ENCODE measurements around the gene WDR73.
A peak's percentile ranks its signal among the peaks of the same experiment; 100 is the strongest.
"Not testable (repeated sequence)": the region's sequence is repeated elsewhere in the genome, so short reads cannot be mapped to it uniquely, and the experiment has no call there.

Gene WDR73

GRCh38 chr15:84657748-84658079 is 3.6 kb upstream of the WDR73 start:
- no peak for DNase-seq

GRCh38 chr15:84656972-84657371 is 2.9 kb upstream of the WDR73 start:
- no peak for DNase-seq

GRCh38 chr15:84654689-84655453 is 788 bp upstream of the WDR73 start:
- peak; percentile 79 for DNase-seq

- no peak for DNase-seq
Measured at GRCh38 chr15:84653584-84653909, 536 bp downstream of the WDR73 start.

DNA sequence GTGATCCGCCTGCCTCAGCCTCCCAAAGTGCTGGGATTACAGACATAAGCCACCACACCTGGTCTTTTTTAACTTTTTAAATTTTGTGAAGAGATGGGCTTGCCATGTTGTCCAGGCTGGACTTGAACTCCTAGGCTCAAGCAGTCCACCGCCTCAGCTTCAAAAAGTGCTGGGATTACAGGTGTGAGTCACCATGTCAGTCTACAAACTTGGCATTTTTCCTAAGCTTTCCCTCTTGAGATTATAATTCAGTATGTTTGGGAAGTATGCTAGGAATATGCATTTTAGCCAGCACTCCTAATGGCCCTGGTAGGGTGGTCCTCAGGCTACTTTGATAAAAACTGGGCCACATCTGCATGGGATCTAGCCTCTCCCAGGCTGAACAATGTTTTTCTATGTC is 4.4 kb downstream of the WDR73 start:
- no peak for DNase-seq

DNA sequence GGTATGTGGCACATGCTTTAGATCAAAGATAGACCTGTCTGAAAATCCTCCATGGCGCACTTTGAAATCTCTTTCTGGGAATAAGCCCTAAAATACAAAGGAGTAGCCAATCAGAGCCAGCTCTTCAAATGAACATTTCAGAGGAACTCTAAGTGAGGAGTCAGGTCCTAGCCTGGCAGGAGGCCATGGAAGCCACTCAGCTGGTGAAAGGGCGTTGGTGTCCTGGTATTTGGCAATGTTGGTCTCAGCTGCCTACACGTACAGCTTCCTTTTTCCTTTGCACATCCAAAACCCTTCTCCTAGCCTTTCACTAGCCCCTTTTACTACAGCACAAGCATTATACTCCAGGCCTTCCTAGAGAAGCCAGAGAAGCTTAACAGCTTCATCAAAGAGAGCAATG is 5.5 kb downstream of the WDR73 start:
- DNase-seq = no peak

- DNase-seq = no peak
Measured at GRCh38 chr15:84647726-84648125, 6.4 kb downstream of the WDR73 start.

DNA sequence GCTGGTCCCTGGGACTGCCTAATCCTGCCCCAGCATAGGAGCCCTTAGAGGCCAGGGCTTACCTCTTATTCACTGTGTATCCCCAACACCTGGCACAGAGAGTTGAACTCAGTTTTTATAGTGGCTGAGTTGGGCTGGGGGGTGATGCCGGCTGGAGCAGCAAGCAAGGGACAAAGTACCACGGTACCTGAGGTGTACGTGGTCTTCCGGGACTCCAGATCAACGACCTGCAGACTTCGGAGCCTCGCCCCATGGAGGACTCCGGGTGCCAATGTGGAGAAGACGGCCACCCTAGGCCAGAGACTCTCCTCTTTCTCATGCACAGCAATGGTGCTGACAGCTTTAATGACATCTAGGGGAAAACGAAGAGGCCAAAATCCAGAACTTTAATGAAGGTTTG is 8.1 kb downstream of the WDR73 start:
- DNase-seq = no peak

DNA sequence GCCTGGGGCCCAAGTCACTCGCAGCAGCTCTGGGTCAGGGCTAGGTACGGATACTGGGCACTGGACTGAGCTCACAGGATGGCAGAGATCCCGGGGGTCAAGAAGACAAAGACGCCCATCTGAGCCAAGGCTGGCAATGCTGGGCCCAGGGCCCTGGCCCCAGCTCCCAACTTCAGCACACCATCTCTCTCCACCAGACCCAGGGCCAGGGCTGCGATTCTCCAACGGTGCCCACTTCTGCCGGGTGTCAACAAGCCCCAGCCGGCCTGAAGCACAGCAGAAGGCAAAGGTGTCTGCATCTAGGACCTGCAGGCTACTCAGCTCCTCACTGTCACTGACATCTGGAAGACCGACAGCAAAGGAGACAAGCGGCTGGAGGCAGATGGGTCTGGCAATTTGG is 8.6 kb downstream of the WDR73 start:
- no peak for DNase-seq

DNA sequence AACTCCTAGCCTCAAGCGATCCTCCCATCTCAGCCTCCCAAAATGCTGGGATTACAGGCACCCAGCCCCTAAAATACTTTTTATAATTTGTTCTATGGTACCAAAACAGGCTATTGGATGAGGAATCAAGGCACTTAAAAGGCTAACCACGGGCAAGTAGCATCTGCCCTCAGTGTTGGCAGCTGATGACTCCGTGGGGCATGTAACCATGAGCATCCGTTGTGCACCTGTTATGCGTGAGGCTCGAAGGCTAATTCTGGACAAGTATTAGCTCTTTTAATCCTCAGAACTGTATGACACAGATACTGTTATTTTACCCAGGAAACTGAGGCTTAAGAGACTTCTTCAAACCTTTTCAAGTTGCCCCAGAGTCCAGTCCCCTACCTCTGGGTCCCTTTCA is 10.2 kb downstream of the WDR73 start:
- no peak for DNase-seq

GRCh38 chr15:84642640-84643039 is 11.4 kb downstream of the WDR73 start:
- not testable (repeated sequence) for DNase-seq

DNA sequence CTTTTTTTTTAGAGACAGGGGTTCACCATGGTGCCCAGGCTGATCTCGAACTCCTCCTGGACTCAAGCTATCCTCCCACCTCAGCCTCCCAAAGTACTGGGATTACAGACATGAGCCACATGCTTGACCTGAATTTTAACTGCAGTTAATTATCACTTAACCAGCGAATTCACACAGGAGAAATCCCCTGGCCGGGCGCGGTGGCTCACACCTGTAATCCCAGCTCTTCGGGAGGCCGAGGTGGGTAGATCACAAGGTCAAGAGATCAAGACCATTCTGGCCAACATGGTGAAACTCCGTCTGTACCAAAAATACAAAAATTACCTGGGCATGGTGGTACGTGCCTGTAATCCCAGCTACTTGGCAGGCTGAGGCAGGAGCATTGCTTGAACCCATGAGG is 12.2 kb downstream of the WDR73 start:
- DNase-seq = not testable (repeated sequence)

DNA sequence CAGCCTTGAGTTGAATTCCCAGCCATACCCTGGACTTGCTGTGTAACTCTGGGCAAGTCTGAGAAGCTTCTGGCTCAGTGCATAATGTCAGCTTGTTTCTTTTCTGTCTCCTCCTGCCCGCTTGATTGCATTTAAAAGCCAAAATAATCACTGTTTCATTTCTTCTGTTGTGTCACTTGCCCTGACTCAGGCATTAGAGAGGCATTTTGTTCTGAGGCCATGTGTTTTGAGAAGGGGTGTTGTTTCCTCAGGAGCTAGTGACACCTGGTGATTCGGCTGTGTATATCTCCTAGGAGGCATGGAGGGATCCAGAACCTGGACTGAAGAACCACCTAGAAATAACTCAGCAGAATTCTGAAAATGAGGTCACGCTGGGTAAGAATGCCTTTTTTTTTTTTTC is 16.0 kb downstream of the WDR73 start:
- DNase-seq = no peak

GRCh38 chr15:84634228-84634837 is 19.8 kb downstream of the WDR73 start:
- no peak for DNase-seq

DNA sequence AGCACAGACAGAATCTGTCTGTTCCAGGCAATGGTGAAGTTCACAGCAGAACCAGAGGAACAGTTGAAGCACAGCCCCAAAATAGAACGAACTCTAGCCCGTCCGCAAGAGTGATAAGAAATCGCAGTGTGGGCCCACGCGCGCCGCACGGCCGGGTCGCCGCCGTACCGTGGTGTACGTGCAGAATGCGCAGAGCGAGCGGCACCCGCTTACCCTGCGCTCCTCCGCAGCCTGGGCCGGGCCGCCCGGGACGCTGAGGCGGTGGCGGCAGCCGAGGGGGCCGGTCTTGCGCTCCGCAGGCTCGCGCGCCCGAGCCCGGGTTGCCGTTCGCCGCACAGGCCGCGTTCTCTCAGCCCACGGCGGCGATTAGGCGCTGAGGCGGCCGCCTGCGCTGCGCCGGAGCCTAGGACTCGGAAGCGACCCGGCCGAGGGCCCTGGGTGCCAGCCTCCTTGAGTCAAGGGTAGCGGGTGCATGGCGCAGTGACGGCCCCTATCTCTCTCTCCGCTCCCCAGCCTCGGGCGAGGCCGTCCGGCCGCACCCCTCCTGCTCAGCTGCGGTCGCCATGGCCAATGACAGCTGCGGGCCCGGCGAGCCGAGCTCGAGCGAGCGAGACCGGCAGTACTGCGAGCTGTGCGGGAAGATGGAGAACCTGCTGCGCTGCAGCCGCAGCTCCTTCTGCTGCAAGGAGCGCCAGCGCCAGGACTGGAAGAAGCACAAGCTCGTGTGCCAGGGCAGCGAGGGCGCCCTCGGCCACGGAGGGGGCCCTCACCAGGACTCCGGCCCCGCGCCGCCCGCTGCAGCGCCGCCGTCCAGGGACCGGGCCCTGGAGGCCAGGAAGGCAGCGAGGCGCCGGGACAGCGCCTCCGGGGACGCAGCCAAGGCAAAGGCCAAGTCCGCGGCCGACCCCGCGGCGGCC is 20.5 kb downstream of the WDR73 start:
- peak; percentile 70 for DNase-seq

DNA sequence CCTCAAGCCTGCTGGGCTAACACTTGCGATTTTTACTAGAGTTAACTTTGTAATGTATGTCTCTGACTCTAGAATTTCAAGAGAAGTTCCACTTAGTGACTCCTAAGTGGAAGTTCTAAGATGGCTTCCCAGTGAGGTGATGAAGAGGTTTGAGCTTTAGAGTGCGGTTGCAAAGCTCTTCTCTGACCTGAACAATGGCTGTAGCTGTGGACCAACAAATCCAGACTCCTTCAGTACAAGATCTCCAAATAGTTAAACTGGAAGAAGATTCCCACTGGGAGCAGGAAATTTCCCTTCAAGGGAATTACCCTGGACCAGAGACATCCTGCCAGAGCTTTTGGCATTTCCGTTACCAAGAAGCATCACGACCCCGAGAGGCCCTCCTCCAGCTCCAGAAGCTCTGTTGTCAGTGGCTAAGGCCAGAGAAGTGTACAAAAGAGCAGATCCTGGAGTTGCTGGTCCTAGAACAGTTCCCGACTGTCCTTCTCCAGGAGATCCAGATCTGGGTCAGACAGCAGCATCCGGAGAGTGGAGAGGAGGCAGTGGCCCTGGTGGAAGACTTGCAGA is 22.3 kb downstream of the WDR73 start:
- no peak for DNase-seq

- DNase-seq = no peak
Measured at GRCh38 chr15:84629033-84629432, 25.1 kb downstream of the WDR73 start.

DNA sequence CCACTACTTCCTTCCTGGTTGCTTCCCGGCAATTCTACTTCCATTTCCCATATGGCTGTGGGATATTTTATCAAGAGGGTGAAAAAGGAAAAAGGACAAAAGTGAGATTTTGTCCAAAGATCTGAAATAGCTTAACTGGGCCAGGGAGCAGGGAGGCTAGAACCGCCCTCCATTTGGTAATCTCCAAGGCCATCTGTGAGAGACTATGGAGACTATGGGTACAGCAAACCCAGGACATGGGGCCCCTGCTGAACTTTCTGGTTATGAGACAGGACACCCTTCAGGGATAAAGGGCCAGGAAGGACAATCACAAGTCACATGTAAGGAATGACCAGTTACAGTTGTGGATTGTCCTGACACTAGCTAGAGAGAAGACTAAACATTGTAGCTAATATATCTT is 29.0 kb downstream of the WDR73 start:
- DNase-seq = no peak

DNA sequence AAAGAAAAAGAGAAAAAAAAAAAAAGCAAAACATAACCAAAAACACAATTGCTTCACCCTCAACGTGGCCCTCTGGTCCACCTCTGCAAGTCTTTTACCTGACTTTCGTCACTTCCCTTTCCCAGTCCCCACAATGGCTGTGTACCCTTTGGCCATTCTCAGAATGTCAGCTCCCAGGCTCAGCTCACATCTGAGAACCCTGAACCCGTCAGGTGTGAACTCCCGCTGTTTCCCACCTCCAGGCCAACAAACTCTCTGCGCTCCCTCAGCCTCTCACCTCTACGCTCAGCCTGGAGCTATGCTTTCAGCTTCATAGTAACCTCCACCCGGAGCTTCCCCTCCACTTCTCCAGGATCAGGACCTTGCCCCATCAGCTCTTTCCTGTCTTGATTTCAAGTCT is 29.7 kb downstream of the WDR73 start:
- DNase-seq = no peak

DNA sequence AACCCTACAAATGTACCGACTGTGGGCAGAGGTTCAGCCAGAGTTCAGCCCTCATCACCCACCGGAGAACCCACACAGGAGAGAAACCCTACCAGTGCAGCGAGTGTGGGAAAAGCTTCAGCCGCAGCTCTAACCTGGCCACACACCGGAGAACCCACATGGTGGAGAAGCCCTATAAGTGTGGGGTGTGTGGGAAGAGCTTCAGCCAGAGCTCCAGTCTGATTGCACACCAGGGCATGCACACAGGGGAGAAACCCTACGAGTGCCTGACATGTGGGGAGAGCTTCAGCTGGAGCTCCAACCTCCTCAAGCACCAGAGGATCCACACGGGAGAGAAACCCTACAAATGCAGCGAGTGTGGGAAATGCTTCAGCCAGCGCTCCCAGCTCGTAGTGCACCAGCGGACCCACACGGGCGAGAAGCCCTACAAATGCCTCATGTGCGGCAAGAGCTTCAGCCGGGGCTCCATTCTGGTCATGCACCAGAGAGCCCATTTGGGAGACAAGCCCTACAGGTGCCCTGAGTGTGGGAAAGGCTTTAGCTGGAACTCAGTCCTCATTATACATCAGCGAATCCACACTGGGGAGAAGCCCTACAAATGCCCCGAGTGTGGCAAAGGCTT is 32.6 kb downstream of the WDR73 start:
- no peak for DNase-seq

DNA sequence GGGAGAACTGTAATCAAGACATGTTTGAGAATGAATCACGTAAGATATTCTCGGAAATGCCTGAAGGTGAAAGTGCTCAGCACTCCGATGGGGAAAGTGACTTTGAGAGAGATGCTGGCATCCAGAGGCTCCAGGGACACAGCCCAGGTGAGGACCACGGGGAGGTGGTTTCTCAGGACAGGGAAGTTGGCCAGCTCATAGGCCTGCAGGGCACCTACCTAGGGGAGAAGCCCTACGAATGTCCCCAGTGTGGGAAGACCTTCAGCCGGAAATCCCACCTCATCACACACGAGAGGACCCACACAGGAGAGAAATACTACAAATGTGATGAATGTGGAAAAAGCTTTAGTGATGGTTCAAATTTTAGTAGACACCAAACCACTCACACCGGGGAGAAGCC is 33.5 kb downstream of the WDR73 start:
- no peak for DNase-seq

DNA sequence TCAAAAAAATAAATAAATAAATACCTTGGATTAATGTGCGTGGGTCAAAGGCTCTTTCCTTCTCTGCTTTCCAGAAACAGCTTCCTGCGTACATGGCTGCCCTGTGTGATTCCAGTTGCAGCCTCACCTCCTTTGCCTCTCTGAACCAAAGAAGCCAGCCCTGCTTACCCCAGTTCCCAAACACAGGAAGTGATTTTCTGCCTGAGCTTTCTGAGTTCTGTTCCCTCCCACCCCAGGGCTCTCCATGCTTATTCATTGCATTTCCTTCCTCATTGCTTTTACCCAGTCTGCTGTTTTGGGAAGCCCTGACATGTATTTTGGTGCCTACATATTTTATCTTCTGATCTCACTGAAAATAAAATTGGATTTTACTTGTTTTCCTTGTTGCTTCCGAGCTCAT is 37.8 kb downstream of the WDR73 start:
- no peak for DNase-seq

- DNase-seq = no peak
Measured at GRCh38 chr15:84611631-84612030, 42.5 kb downstream of the WDR73 start.
